SIG-M5 (cell line): ENCODE data around the gene SPTBN4.
A peak's percentile ranks its signal among the peaks of the same experiment; 100 is the strongest.

Experiments used
- DNase-seq: peaks from one replicate; lab custom pipeline; 2025; lab: John Stamatoyannopoulos, UW

The SPTBN4 gene

DNA sequence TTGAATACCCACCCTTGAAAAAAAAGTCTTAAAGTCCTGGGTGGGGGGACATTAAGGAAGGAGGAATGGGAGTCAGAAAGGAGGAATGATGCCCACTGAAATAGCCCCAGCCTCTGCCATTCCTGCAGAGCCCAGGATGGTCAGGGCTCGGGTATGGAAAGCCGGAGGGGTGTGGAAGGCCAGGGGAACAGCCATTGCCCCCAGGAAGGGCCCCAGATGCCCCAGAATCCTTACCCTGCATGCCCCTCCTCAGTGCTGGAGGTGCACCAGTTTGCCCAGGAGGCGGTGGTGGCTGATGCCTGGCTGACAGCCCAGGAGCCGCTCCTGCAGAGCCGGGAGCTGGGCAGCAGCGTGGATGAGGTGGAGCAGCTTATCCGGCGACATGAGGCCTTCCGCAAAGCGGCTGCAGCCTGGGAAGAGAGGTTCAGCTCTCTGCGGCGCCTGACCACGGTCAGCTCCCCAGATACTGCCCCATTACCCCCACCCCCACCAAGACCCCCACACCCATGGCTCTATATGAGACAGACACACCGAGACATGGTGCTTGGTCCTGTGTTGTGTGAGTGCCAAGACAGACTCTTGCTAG, 99.2 kb downstream of the SPTBN4 start:
- DNase-seq, result no peak

DNA sequence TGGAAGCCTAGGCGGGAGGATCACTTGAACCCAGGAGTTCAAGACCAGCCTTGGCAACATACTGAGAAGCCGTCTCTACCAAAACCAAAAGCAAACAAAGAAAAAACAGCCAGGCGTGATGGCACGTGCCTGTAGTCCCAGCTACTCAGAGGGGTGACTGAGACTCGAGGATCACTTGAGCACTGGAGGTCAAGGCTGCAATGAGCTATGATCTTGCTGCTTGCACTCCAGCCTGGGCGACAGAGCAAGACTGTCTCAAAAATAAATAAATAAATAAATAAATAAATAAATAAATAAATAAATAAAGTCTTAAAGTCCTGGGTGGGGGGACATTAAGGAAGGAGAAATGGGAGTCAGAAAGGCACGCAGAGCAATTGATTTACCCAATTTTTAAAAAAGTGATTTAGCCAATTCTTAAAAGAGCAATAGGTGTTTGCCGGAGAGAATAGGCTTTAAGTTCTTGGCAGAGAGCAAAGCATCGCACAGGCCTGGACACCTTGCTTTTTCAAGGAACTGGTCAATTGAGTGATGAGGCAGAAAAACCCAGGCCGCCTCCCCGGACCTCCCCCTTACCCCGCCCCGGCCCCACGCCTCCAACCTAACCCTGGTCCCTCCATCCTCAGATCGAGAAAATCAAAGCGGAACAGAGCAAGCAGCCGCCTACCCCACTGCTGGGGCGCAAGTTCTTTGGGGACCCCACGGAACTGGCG, 100.4 kb downstream of the SPTBN4 start:
- DNase-seq, result no peak

DNA sequence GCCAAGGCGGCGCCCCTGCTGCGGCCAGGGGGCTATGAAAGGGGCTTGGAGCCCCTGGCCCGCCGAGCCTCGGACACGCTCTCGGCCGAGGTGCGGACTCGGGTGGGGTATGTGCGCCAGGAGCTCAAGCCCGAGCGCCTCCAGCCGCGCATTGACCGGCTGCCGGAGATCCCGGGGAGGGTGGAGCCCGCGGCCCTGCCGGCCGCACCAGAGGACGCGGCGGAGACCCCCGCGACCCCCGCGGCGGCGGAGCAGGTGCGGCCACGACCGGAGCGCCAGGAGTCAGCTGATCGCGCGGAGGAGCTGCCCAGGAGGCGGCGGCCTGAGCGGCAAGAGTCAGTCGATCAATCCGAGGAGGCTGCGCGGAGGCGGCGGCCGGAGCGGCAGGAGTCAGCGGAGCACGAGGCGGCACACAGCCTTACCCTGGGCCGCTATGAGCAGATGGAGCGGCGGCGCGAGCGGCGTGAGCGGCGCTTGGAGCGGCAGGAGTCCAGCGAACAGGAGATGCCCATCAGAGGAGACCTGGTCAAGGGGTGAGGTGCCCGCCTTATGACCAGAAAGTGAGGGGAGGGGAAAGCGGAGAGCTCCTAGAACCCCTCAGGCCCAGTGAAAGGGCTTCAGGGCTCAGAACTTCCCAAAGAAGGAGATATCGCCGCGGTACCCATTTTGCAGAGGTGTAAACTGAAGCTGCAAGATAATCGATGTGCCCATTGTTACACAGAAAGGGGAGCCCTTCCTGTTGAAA, 101.1 kb downstream of the SPTBN4 start:
- DNase-seq, result no peak

DNA sequence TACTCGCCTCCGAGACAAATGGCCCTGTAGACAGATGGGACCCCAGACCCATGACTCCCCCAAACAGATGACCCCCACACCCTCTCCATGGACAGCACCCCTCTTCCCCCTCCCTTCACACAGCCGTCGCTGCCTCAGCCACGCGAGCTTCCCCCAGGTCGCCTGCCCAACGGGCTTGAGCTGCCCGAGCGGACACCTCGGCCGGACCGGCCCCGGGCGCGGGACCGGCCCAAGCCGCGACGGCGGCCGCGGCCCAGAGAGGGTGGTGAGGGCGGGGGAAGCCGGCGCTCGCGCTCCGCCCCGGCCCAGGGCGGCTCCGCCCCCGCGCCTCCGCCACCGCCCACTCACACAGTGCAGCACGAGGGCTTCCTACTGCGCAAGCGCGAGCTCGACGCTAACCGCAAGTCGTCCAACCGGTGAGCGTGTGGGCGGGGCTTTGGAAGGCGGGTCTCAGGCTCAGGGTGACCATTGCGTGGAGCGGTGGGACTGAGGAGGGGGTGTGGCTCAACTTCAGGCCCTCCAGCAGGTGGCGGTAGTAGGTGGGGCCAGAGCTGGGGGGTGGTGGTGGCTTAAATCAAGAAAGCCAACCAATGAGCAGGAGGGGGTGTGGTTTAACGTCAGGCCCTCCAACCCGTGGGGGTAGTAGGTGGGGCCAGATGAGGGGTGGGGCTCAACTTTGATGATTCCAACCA, 103.7 kb downstream of the SPTBN4 start:
- peak; percentile 86 for DNase-seq

DNA sequence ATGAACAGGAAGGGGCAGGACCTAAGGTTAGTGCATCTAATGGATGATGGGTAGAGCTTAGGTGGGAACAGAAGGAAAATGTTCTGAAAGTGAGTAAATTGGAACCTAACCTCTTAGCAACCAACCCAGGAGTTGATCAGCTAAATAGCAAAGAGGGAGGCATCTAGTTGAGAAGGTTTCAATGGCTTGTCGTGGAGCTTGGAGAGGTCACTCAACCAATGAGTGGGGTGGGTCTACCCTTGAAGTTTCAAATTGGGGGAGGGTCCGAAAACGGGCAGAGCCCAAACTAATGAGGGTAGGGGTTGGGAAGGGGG, 104.2 kb downstream of the SPTBN4 start:
- DNase-seq, result no peak

DNA sequence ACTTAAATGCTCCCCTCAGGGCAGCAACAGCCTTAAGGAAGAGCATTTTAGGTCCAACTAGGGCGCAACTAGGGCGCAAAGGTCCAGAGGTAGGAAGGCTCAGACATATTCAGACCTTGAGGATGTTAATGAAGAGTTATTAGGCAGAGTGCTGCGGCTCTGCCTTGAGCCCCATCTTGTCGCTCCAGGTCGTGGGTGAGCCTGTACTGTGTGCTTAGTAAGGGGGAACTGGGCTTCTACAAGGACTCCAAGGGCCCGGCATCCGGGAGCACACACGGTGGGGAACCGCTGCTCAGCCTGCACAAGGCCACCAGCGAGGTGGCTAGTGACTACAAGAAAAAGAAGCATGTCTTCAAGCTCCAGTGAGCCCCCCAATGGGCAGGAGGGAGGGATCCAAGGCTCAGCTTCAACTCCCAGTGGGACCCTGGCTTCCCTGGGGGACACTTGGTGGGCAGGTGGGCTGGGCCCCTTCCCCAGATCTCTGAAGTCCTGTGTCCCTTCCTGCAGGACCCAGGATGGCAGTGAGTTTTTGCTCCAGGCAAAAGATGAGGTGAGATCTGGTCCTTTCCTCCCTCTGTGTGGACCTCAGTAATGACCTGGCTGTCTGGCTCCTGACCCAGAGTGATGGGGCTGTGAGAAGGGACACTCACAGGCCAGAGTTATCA, 105.2 kb downstream of the SPTBN4 start:
- no peak for DNase-seq

DNA sequence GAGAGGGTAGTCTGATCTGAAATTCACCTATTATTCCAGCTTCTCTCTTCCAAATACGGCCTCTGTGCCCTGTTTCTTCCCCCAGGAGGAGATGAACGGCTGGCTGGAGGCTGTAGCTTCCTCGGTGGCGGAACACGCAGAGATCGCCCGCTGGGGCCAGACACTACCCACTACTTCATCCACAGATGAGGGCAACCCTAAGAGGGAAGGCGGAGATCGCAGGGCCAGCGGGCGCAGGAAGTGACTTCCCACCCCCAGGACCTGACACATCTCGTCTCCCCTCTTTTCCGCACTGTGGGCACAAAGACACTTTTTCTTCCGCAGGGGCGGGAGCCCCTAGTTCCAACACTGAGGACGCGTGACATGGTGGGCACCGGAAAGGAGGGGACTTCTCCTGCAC, 108.5 kb downstream of the SPTBN4 start:
- no peak for DNase-seq

DNA sequence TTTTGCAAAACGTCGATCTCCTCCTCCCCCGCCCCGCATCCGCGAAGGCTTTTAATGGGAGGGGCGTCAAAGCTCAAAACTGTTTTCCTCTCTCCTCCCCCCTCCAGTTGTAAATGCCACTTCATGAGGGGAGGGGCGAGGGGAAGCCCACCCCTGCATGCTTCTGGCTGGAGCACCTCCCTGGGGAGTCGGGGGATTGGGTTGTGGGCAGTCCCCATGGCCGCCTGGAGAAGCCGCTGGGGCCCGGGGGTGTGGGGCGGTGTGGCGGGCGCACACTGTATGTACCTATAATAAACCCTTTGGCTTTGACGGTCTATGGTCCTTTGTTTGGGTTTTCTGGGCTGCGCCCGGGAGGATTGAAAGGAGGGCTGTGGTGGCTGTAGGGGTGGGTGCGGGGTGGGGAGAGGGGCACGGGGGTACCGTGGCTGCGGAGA, 109.4 kb downstream of the SPTBN4 start:
- no peak for DNase-seq

DNA sequence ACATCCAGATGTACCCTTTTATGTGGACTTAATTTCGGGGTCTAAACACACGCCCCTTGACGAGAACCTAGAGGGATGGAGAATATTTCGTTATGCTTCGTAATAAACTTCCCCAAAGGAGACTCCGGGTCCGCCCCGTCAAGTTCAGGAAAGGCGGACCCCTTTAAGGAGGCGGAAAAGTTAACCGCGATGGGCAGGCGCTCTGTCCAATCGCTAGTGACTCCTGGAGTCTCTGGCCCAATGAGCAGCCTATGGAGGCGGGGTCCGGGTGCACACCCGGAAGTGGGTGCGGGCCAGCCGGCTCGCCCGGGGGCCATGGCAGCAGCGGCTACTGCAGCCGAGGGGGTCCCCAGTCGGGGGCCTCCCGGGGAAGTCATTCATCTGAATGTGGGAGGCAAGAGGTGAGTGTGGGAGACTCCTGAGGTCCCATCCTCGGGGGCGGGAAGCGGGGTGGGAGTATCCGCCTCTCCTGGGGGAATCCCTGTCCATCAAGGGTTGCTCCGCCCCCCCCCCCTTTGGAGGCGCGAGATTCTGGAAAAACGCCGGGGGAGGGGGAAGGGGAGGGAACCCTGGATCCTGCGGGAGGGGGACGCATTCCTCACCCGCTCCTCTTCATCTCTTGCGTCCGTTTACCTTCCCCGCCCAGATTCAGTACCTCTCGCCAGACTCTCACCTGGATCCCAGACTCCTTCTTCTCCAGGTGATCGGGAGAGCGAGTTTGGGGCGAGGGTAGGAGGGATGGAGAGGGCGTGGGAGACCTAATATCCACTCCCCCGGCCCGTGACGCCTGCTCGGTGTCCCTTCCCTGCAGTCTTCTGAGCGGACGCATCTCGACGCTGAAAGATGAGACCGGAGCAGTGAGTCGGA, 110.0 kb downstream of the SPTBN4 start, which contains the start of gene SHKBP1:
Gene SHKBP1 (plus strand): TSS at position 289 of the 867 bp plus-strand sequence. CDS start 27 bp downstream, at position 316.
- DNase-seq, result peak; percentile 65

DNA sequence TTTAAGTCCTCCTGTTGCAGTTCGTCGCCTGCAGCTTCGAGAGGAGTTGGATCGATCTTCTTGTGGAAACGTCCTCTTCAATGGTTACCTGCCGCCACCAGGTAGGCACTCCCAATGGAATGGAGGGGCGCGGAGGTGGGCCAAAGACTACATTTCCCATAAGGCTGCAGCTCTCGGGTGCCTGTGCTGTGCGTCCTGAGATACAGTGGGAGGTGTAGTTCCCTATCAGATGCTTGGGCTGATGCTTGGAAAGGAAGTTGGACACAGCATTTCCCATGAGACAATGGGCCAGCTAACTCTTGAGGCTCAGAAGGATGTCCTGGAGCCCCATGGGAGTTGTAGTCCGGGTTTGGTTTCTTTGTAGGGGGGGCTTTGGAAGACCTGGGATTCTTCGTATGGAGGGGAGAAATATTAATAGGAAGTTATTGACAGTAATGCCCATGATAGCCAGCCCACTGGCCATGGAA, 111.7 kb downstream of the SPTBN4 start:
- no peak for DNase-seq

DNA sequence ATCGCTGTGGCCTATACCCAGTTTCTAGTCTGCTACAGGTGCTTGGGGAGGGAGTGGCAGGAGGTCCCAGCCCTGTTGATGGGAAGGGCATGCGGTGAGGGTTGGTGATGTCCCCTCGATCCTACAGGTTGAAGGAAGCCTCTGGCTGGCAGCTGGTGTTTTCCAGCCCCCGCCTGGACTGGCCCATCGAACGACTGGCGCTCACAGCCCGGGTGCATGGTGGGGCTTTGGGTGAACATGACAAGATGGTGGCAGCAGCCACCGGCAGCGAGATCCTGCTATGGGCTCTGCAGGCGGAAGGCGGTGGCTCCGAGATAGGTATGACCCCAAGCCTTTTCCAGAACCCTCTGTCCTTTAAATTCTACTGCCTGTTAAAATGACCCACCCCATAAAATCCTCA, 113.8 kb downstream of the SPTBN4 start:
- no peak for DNase-seq

DNA sequence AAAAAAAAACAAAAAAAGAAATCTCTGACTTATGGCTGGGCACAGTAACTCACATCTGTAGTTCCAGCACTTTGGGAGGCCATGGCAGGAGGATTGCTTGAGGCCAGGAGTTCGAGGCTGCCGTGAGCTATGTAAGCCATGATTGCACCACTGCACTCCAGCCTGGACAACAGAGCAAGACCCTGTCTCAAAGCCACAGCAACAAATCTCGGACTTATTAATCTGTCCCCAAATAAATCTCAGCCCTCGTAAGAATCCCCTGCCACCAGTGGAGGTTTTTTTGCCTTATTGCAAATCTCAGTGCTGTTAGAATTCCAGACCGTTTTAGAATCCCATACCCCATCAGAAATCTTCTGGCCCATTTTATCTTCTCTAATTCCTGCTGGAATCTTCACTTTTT, 114.7 kb downstream of the SPTBN4 start:
- DNase-seq, result no peak

DNA sequence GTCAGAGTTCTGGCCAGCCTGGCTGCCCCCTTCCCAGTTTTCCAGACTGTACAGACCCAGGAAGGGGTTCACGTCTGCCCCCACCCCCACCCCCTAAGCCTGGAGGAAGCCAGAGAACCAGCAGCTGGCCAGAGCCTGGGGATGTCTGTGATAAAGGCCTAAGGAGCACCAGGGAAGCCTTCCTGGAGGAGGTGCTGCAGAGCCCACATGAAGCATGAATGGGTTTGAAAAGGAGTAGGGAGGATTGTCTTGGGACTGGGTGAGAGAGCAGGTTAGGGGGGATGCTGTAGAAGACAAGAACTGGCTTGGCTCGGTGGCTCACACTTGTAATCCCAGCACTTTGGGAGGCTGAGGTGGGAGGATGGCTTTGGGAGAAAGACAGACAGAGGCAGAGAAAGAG, 115.7 kb downstream of the SPTBN4 start:
- DNase-seq, result no peak

DNA sequence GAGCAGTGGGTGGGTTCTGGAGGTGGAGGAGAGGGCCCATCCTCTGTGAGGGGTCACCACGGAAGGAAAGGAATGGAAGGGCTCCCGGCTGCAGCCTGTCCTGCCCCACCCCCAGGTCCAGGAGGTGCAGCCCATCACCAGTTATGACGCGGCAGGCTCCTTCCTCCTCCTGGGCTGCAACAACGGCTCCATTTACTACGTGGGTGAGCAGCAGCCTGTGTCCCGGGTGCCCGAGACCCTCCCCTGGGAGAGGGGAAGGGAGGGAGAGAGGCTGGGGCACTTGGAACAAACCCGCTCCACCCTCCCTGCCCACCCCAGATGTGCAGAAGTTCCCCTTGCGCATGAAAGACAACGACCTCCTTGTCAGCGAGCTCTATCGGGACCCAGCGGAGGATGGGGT, 116.5 kb downstream of the SPTBN4 start:
- no peak for DNase-seq

DNA sequence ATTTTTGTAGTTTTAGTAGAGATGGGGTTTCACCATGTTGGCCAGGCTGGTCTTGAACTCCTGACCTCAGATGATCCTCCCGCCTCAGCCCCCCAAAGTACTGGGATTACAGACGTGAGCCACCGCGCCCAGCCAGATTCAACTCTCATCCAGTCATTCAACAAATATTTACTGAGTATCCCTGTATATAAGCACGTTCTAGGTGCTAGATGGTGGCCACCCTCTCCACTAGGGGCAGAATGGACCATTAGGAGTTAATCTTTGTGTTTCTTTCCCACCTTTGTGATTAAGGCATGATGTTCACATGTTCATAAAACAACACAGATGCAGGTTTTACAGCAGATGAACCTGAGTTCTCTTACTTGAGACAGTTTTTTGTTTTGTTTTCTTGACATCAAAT, 117.2 kb downstream of the SPTBN4 start:
- no peak for DNase-seq

DNA sequence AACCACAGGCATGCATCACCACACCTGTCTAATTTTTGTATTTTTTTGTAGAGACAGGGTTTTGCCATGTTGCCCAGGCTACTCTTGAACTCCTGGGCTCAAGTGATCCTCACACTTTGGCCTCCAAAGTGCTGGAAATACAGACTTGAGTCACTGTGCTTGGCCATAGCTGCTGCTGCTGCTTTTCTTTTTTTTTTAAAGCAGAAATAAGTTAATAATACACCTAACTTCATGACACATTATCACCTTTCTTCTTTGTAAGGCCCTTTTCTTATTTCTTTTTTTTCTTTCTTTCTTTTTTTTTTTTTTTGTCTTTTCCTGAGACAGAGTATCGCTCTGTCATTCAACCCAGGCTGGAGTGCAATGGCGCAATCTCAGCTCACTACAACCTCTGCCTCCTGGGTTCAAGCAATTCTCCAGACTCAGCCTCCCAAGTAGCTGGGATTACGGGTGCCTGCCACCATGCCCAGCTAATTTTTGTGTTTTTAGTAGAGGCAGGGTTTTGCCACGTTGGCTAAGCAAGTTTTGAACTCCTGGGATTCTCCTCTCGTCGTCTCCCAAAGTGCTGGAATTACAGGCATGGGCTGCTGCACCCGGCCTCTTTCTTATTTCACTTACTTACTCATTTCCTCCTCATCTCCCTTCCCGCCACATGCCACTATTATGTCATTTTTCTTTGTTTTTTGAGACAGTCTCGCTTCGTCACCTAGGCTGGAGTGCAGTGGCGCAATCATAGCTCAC, 118.6 kb downstream of the SPTBN4 start:
- DNase-seq, result peak; percentile 42

DNA sequence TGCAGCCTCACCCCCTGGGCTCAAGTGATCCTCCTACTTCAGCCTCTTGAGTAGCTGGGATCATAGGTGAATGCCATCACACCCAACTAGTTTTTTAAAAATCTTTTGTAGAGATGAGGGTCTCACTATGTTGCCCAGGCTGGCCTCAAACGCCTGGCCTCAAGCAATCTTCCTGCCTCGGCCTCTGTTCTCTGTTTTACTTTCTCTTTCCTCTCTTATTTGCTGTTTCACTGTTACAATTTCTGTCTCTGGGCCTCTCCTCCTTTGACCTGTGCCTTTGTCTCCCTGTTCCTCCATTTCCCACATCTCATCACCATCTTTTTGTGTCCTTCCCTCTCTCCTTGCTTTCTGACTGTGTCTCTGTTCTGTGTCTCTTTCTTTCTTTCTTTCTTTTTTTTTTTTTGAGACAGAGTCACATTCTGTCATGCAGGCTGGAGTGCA, 119.2 kb downstream of the SPTBN4 start:
- DNase-seq, result no peak

DNA sequence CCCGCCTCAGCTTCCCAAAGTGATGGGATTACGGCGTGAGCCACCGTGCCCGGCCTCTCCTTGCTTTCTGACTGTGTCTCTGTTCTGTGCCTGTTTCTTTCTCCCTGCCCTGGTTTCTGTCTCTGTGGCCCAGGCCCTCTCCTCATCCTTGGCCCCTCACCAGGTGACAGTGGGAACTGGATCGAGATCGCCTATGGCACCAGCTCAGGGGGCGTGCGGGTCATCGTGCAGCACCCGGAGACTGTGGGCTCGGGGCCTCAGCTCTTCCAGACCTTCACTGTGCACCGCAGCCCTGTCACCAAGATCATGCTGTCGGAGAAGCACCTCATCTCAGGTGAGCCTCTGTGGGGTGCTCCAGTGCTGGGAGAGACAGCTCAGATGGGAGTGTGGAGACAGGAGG, 119.8 kb downstream of the SPTBN4 start:
- no peak for DNase-seq

DNA sequence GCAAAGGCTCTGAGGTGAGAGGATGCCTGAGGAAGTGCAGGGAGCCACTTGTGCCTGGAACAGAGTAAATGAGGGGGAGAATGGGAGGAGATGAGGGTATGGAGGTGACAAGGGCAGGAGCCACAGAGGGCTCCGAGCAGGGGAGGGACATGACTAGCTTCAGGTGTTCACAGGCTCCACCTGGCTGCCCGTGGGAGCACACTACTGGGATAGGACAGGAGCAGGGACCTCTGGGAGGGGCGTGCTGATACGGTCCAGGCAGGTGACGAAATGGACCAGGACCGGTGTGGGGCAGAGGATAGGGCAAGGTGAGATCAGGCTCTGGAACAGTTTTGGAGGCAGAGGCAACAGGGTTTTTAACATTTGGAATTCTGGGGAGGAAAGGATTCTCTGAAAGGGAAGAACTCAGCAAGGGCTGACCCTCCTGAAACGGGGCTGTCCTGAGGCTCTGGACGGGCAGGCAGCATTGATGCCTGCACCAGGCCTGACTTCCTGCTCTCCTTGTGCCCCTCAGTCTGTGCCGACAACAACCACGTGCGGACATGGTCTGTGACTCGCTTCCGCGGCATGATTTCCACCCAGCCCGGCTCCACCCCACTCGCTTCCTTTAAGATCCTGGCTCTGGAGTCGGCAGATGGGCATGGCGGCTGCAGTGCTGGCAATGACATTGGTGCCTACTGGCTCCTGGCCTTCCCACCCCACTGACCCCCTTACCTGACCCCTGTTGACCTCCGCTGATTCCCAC, 121.5 kb downstream of the SPTBN4 start:
- no peak for DNase-seq
